ENCODE measurements around the gene BCL6.

DNA sequence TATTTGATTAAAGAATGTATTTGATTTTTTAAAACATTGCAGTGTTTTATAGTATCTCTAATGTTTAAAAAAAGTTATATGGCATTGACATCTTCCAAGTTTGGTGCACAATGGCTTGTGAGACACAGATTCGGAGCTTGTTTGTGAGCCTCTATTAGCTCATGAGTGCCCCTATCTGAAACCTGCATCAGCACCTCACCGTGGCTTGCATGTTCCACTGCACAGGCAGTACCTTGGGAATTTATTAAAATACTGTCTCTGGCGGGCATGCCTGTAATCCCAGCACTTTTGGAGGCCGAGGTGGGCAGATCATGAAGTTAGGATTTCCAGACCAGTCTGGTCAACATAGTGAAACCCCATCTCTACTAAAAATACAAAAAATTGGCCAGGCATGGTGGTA is 36.1 kb downstream of the BCL6 start:
- TF ChIP-seq, protein P1, sequence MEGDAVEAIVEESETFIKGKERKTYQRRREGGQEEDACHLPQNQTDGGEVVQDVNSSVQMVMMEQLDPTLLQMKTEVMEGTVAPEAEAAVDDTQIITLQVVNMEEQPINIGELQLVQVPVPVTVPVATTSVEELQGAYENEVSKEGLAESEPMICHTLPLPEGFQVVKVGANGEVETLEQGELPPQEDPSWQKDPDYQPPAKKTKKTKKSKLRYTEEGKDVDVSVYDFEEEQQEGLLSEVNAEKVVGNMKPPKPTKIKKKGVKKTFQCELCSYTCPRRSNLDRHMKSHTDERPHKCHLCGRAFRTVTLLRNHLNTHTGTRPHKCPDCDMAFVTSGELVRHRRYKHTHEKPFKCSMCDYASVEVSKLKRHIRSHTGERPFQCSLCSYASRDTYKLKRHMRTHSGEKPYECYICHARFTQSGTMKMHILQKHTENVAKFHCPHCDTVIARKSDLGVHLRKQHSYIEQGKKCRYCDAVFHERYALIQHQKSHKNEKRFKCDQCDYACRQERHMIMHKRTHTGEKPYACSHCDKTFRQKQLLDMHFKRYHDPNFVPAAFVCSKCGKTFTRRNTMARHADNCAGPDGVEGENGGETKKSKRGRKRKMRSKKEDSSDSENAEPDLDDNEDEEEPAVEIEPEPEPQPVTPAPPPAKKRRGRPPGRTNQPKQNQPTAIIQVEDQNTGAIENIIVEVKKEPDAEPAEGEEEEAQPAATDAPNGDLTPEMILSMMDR (IDR thresholded peaks at IDR 0.05): peak; percentile 50
- TF ChIP-seq EZH2 (IDR thresholded peaks at IDR 0.05): no peak
